Fibroblast of skin of abdomen (primary cell): ENCODE data around the gene AP4M1.

Experiments
- DNase-seq: peaks from one replicate; pipeline ENCODE4 v3.0.0-alpha.2; 2013

The AP4M1 gene

DNA sequence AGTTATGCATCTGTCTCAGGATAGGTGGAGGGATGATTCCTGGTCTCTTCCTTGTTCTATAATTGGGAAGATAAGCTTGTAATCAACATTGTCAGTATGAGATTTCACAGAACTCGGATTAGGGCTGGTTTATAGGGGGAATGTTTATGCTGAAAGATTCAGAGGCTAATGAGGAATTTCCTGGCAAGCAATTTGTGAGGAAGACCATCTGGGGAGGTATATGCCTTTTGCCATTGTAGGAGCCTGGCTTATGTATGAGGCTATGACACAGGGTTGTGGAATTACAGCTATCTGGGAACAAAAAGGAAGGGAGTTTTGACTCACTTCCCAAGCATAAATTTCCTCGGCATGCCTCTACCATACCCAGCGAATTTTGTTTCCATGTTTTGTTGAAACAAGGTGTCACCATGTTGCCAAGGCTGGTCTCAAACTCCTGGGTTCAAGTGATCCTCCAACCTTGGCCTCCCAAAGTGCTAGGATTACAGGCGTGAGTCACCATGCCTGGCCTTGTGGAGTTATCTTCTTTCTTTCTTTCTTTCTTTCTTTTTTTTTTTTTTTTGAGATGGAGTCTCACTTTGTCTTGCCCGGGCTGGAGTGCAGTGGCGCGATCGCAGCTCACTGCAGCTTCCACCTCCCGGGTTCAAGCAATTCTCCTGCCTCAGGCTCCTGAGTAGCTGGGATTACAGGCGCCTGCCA, 14.2 kb upstream of the AP4M1 start:
- peak; percentile 99 for DNase-seq

DNA sequence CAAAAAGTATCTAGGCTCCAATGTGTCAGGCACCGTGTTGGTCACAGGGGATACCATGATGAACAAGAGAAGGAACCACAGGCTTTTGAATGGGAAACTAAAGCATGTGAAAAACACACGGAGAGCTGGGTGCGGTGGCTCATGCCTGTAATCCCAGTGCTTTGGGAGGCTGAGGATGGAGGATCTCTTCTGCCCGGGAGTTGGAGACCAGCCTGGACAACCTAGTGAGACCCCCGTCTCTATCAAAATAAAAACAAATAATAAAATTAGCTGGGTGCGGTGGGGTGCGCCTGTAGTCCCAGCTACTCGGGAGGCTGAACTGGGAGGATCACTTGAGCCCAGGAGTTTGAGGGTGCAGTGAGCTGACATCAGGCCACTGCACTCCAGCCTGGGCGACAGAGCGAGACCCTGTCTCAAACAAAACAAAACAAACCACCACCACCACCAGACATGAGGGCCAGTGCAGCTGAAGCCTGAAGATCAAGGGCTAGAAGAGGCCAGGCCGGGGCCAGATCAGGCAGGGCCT, 13.3 kb upstream of the AP4M1 start:
- no peak for DNase-seq

DNA sequence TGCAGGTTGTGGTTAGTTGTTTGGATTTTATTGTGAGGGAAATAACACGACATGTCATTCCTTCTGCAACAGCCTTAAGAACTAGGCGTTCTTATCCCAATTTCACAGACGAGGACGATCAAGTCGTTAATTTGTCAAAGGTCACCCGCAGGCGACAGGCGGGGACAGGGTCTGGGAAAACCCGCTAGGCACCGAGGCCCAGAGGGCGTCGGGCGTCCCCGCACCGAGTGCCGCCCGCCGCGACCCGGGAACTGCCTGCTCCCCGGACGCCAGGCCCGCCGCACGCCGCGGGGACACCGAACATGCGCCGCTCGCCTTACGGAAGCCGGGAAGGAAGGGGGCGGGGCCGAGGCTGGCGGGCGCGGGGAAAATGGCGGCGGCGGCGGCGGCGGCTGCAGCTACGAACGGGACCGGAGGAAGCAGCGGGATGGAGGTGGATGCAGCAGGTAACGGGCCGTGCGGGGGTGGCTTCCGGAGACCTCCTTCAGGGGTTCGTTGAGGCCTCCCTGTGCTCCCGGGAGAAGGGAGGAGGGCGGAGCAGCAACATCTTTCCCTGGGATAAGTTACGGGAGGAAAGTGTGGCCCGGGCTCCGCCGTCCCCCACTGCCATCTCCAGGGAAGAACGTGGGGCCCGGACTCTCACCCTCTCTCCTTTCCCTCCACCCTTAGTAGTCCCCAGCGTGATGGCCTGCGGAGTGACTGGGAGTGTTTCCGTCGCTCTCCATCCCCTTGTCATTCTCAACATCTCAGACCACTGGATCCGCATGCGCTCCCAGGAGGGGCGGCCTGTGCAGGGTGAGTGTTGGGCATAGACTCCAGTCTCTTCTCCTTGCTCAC, 12.6 kb upstream of the AP4M1 start, which contains the start of gene COPS6:
COPS6 (plus strand) TSS at position 349 of the 837 bp plus-strand sequence; CDS start at position 371, 22 bp downstream.
- DNase-seq, result peak; percentile 80

DNA sequence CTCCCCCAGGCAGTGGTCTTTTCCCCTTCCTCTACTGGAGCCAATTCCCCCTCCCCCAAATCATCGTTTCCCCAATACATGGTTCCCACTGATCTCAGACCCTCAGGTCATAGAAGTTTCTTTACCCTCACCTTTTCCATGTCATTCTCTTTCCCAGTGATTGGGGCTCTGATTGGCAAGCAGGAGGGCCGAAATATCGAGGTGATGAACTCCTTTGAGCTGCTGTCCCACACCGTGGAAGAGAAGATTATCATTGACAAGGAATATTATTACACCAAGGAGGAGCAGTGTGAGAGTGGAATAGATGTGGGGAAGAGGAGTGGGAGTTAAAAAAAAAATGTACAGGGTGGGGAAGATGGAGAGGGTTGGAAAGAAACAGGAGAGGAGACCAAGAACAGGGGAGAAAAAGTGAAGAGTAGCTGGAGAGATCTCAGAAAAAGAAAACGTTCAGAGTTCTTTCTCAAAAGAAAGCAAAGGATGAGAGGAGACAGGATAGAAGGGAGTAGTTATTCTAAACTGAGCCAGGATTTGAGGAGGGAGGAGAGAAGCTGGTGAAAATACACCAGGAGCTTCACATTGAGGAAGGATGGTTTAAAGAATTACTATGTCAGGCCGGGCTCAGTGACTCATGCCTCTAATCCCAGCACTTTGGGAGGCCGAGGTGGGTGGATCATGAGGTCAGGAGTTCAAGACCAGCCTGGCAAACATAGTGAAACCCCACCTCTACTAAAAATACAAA, 11.8 kb upstream of the AP4M1 start:
- DNase-seq, result no peak

DNA sequence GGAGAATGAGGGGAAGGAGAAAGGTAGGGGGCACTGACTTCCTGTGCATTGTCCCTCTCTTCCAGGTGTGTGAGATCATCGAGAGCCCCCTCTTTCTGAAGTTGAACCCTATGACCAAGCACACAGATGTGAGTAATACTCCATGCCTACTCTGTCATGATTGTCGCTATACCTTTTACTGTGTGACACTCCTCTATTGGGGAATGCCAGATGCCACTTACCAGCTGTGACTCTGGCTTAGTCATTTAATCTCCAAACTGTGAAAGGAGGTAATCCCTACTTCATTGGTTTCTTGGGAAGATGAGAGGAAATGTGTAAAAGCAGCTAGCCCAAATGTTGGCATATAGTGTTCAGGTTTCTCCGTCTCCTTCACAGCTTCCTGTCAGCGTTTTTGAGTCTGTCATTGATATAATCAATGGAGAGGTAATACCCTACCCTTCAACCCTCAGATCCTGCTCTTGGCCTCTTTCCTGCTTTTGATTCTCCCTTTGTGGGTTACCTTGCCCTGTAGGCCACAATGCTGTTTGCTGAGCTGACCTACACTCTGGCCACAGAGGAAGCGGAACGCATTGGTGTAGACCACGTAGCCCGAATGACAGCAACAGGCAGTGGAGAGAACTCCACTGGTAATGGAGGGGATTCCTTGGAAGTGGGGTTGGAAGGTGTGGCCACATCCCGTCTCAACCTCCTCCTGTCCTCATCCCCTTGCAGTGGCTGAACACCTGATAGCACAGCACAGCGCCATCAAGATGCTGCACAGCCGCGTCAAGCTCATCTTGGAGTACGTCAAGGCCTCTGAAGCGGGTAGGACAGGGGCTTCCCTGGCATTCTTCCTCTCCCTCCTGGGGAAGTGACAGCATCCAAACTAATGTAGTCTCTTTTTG, 10.7 kb upstream of the AP4M1 start:
- no peak for DNase-seq

DNA sequence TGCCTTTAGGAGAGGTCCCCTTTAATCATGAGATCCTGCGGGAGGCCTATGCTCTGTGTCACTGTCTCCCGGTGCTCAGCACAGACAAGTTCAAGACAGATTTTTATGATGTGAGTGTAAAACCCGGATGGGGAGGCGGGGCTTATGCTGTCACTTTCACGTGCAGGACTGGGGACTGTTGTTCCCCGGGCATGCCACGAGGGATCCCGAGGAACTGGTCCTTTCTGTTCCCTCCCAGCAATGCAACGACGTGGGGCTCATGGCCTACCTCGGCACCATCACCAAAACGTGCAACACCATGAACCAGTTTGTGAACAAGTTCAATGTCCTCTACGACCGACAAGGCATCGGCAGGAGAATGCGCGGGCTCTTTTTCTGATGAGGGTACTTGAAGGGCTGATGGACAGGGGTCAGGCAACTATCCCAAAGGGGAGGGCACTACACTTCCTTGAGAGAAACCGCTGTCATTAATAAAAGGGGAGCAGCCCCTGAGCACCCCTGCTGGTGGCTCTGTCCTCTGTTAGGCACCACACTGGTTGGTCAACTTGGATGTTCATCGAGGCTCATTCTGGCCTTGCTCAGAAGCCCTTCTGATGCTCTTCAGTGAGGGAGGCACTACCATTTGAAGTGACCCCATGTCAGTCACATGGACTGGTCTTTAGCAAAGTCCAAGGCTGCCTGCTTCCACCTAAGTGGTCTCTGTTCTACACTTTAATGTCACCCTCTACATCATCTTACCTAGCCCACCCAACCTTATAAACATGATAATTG, 9.8 kb upstream of the AP4M1 start:
- DNase-seq, result peak; percentile 22

DNA sequence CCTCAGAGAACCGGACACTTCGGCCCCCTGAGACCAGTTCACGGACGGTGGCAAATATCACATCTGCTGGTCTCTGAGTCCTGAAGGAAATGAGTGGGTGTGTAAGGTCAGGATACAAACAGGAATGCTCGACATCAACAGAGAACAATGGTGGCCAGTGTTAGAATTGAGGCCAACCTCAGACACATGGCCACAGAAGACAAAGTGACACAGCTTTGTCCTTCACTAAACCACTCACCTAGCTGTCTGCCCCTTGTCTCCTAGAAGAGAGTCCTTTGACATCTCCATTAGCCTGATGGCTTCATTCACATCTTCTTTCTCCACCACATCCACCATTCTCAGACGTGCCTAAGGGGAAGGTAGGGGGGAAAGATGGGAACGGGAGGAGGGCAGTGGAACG, 8.4 kb upstream of the AP4M1 start:
- DNase-seq, result no peak

DNA sequence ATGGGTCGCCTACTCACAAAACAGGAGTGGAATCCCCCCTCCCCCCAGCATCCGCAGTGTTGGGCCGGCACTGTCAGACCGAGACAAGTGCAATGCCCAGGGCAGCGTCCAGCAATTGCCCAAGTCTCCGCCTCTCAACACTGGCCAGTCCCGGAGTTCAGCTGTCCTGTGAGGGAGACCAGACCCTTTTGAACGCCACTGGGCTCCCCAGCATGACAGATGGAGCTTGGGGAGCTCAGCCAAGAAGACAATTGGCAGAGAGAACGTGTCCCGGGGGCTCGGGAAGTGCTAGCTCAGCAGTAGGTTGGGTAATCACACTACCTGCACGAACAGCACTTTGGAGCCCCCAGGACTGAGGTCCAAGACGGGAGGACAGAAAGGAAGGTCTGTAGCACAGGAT, 7.9 kb upstream of the AP4M1 start:
- DNase-seq, result no peak

DNA sequence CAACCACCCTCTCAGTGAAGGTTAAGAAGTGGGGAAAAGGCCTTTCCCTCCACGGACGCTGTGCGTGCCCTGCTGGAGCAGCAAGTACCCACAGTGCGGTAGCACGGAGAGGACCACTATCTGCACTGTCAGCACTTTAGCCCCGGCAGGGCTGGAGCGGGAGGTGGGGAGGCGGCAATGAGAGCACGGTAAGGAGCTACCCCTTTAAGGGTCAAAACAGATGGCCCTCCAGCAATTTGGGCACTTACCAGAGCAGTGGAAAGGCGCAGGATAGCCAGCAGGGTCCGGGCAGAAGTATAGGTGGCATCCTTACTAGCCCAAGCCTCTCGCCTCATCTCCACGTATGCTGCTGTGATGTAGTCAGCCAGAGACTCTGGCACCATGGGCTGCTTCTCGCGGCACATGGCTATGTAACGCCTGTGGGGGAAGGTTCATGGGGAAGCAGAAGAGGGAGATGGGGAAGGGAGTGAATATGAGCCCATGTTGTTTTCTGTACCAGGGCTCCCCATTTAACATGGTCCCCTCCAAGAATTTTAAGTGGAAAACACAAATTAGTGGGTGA, 7.4 kb upstream of the AP4M1 start:
- no peak for DNase-seq

DNA sequence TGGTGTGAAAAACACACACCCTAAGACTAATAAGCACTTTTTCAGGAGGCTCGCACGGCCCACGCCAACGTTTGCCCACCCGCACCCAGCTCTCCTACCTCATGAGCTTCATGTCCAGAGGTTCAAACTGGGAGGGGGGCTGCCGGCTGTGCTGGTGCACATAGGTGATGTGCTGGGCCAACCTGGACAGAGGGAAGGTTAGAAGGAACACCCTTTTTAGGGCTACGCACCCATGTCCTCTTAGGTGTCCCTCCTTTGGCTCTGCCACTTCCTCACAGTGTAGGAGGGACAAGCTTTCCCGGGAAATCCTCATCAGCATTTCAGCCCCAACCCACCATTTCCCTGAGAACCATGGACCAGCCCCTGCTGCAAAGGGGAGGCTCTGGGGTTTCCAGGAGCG, 6.2 kb upstream of the AP4M1 start:
- no peak for DNase-seq

DNA sequence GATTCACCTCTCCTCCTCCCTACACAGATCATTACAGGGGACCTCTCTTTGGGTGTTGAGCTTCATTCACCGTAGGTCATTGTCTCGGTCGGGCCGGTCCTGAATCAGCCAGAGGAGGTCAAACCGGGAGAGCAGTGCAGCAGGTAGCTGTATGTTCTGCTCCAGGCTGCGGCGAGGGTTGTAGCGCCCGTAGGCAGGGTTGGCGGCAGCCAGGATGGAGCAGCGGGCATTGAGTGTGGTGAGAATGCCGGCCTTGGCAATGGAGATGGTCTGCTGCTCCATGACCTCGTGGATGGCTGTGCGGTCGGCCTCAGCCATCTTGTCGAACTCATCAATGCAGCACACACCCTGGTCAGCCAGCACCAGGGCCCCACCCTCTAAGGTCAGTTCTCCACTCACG, 5.7 kb upstream of the AP4M1 start:
- DNase-seq, result no peak

DNA sequence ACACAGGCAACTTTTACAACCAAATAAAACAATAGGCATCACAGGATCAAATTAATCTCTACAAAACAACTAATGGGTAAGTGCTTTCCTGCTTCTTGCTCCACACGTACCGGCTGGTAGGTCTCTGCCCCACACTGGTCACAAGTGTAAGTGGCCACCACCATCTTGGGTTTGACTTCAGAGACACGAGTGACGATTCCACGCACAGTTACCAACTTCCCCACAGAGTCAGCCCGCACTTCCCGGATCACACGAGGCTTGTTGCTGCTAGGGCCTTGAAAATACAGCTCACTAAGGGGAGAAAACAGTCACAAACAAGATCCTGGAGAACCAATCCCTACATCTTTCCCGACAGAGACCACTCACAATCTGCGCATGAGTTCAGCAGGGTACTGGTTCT, 2.5 kb upstream of the AP4M1 start:
- DNase-seq, result no peak

DNA sequence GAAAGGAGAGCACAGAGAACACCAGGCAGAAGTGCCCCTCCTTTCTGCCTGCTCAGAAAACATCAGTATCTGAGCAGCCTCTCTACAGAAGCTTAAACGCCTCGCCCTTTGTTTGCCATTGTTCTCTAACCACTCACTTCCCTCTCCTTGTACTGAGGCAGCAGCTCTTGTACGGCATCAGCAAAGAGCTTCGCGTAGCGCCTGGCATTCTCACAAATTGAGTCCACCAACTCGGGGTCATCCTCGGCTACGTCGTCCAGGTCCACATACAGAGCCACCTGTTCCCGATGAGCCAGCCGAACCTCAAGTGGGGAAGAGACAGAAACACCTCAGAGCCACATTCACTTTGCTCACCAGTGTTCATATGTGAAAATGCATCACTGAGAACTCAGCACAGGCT, 2.0 kb upstream of the AP4M1 start:
- no peak for DNase-seq

DNA sequence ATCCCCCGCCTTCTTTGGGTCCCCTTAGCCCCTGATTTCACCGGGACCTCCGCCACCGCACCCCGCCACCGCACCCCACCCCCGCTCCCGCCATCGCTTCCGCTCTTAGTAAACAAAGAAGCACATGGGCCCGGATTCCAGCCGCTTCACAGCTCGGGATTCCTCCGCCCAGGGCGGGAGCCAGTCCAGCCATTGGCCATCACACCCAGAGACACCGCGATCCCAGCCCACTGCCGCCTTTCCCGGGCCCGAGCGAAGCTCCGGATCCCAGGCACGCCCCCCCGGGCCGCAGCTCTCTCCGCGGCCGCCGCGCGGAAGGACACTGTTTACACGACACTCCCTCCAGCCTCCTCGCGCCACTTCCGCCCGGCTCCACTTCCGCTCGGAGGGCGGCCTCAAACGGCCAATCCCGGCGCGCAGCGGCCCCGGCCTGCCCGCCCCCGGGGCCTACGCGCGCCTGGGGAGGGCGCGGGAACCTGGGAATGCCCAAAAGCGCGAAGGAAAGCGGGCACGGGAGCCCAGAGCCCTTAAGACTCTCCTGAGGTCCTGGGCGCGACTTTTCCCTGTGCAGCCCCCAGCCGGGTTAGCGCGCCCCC, 925 bp upstream of the AP4M1 start:
- DNase-seq, result peak; percentile 99

DNA sequence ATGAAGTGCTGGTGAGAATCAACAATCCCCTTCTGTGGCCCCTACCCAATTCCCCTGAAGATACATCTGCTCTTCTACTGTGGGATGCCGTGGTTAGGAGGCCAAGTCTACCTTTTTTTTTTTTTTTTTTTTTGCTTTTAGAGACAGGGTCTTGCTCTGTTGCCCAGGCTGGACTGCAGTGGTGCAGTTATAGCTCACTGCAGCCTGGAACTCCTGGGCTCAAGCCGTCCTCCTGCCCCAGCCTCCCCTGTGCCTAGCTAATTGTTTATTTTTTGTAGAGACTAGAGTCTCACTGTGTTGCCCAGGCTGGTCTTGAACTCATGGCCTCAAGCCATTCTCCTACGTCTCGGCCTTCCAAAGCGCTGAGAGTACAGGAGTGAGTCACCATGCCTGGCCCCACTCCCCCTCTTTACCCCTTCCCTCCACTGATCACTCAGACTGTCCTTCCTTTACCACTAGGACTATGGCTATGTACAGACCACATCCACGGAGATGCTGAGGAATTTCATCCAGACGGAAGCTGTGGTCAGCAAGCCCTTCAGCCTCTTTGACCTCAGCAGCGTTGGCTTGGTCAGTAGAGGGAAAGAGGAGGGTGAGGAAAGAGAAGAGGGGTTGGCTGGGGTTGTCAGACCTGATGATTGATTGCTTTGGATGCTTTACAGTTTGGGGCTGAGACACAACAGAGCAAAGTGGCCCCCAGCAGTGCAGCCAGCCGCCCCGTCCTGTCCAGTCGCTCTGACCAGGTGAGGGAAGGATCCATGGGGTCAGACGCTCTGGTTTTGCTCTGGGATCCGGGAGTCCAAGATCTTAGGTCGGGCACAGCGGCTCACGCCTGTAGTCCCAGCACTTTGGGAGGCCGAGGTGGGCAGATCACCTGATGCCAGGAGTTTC, 1.8 kb downstream of the AP4M1 start:
- DNase-seq, result peak; percentile 53

DNA sequence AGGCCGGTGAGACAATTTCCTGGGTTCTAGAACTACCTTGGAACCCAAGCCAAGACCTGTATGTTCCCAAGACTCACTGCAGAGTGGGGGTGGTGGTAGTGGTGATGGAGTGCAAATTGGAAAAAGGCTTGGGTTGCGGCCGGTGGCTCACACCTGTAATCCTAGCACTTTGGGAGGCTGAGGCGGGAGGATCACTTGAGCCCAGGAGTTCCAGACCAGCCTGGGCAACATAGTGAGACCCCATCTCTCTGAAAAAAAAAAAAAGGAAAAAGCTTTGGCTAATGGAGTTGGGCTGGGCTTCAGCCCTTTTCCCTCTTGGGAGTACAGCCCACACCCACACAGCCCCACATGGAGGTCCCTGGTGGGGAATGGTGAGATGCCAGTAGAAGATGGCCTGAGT, 4.1 kb downstream of the AP4M1 start:
- DNase-seq, result no peak

DNA sequence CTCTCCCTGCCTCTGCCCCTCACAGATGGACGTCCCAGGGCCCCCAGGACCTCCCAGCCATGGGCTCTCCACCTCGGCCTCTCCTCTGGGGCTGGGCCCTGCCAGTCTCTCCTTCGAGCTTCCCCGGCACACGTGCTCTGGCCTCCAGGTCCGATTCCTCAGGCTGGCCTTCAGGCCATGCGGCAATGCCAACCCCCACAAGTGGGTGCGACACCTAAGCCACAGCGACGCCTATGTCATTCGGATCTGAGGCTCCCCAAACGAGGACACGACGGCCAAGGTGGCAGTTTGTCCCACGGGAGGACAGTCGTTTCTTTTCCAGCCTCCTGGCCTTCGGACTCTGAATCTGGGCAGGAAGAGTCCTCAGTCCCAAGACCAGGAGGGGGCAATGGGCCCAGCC, 5.2 kb downstream of the AP4M1 start:
- no peak for DNase-seq

DNA sequence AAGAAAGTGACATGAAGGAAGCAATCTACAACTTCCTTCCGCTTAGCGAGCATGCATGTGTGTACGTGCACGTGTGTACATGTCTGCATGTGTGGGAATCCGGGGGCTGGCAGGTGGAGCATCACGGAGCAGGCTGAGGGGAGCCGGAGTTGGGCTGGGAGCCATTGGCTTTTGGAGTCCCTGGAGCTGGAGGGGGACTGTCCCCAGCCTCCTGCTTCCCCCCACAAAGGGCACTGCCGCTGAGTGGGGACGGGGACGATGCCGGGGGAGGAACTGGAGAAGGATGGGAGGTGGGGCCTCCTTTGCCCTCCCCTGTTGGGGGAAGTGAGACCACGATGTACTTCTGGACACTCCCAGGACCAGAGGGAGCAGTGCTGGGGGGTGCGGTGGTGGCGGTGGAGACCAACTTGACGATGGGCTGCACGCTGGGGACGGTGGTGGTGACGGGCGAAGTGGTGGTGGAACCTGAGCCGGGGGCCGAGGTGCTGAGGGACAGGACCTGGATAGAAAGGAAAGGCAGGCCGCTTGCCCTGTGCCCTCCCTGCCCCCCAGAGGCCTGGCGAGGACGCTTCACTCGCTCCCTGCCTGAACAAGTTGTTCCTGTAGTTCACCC, 5.8 kb downstream of the AP4M1 start:
- DNase-seq, result no peak

DNA sequence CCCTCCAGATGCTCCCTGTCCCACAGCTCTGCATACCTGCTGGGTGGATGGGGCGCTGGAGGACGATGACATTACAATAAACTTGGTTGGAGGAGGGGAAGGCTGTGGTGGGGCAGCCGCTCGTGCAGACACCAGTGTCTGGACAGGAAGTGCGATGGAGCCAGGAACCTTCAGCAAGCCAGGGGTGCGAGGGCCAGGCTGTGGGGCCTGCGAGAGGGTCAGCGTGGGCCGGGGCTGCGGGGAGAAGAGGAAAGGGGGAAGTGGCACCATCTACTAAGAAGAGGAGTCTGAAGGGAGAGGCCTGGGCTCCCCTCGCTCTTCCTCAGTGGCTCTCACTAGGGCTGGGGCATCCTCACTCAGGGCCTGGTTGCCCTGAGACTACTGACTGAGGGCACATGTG, 6.4 kb downstream of the AP4M1 start:
- no peak for DNase-seq
